SK-N-SH treated with all-trans-retinoic acid at 6 μM for 48 hours (cell line): ENCODE results near the gene MYH9.

Experiments used
- ATAC-seq: fragments of 200-7000 bp; cut with Tn5 transposase; 3 replicates; pipeline ENCODE4 v1.9.1; 2020; ENCODE audit warnings: mild to moderate bottlenecking, moderate library complexity
- ARNTL ChIP-seq: fragments of 450-650 bp; formaldehyde crosslinking; IDR thresholded peaks from 2 replicates; pipeline ENCODE4 v1.5.0; 2020; ENCODE audit warnings: low read depth, mild to moderate bottlenecking, moderate library complexity, borderline replicate concordance
- BACH2 ChIP-seq: fragments of 250-450 bp; sonication (Bioruptor Pico); IDR thresholded peaks from 2 replicates; pipeline ENCODE4 v1.9.0; 2021; ENCODE audit warnings: mild to moderate bottlenecking, borderline replicate concordance
- CREB5 ChIP-seq: fragments of 250-450 bp; sonication (Bioruptor Pico); IDR thresholded peaks from 2 replicates; pipeline ENCODE4 v1.5.1; 2020; ENCODE audit warnings: low read depth, mild to moderate bottlenecking, moderate library complexity
- CSDC2 ChIP-seq: fragments of 250-450 bp; sonication (Bioruptor Pico); IDR thresholded peaks from 2 replicates; pipeline ENCODE4 v1.5.0; 2020; ENCODE audit warnings: mild to moderate bottlenecking, moderate library complexity
- CSRNP3 ChIP-seq: fragments of 250-450 bp; sonication (Bioruptor Pico); IDR thresholded peaks from 2 replicates; pipeline ENCODE4 v1.5.1; 2021; ENCODE audit warnings: mild to moderate bottlenecking, moderate library complexity
- ESRRG ChIP-seq: fragments of 250-450 bp; sonication (Bioruptor Pico); IDR thresholded peaks from 2 replicates; pipeline ENCODE4 v1.6.1; 2021; ENCODE audit warnings: mild to moderate bottlenecking
- GLIS3 ChIP-seq: fragments of 250-450 bp; sonication (Bioruptor Pico); IDR thresholded peaks from 2 replicates; pipeline ENCODE4 v1.5.0; 2020; ENCODE audit warnings: mild to moderate bottlenecking, moderate library complexity
- ISL1 ChIP-seq: fragments of 250-450 bp; sonication (Bioruptor Pico); IDR thresholded peaks from 2 replicates; pipeline ENCODE4 v2.1.2; 2022; ENCODE audit warnings: mild to moderate bottlenecking, moderate library complexity
- OSR1 ChIP-seq: fragments of 250-450 bp; sonication (Bioruptor Pico); IDR thresholded peaks from 2 replicates; pipeline ENCODE4 v1.8.0; 2022; ENCODE audit warnings: moderate library complexity, mild to moderate bottlenecking, inconsistent platforms
- PATZ1 ChIP-seq: fragments of 250-450 bp; sonication (Bioruptor Pico); IDR thresholded peaks from 2 replicates; pipeline ENCODE4 v1.8.0; 2020; ENCODE audit warnings: mild to moderate bottlenecking, moderate library complexity, borderline replicate concordance
- POU6F1 ChIP-seq: fragments of 250-450 bp; sonication (Bioruptor Pico); IDR thresholded peaks from 2 replicates; pipeline ENCODE4 v1.8.0; 2021; ENCODE audit warnings: low read depth, mild to moderate bottlenecking, moderate library complexity, borderline replicate concordance
- PPARA ChIP-seq: fragments of 250-450 bp; sonication (Bioruptor Pico); IDR thresholded peaks from 2 replicates; pipeline ENCODE4 v1.5.0; 2020; ENCODE audit warnings: mild to moderate bottlenecking, borderline replicate concordance
- RARB ChIP-seq: fragments of 250-450 bp; sonication (Bioruptor Pico); IDR thresholded peaks from 2 replicates; pipeline ENCODE4 v1.8.0; 2021; ENCODE audit warnings: mild to moderate bottlenecking, moderate library complexity
- TCF4 ChIP-seq: fragments of 250-450 bp; sonication (Bioruptor Pico); IDR thresholded peaks from 2 replicates; pipeline ENCODE4 v1.8.0; 2021; ENCODE audit warnings: mild to moderate bottlenecking, moderate library complexity, borderline replicate concordance
- TOX ChIP-seq: fragments of 250-450 bp; sonication (Bioruptor Pico); IDR thresholded peaks from 2 replicates; pipeline ENCODE4 v1.8.0; 2021; ENCODE audit warnings: mild to moderate bottlenecking, moderate library complexity, borderline replicate concordance
- TSHZ2 ChIP-seq: fragments of 250-450 bp; sonication (Bioruptor Pico); IDR thresholded peaks from 2 replicates; pipeline ENCODE4 v1.5.0; 2020; ENCODE audit warnings: mild to moderate bottlenecking, moderate library complexity
- ZC3H10 ChIP-seq: fragments of 250-450 bp; sonication (Bioruptor Pico); IDR thresholded peaks from 2 replicates; pipeline ENCODE4 v1.5.1; 2021; ENCODE audit warnings: mild to moderate bottlenecking, moderate library complexity
- ZFP3 ChIP-seq: fragments of 250-450 bp; sonication (Bioruptor Pico); IDR thresholded peaks from 2 replicates; pipeline ENCODE4 v1.5.0; 2020; ENCODE audit warnings: mild to moderate bottlenecking, moderate library complexity
- ZFP30 ChIP-seq: fragments of 450-650 bp; formaldehyde crosslinking; IDR thresholded peaks from 2 replicates; pipeline ENCODE4 v1.5.0; 2022; ENCODE audit warnings: mild to moderate bottlenecking, moderate library complexity
- ZNF565 ChIP-seq: fragments of 450-650 bp; formaldehyde crosslinking; conservative IDR thresholded peaks from 2 replicates; pipeline ENCODE4 v1.5.0; 2020; ENCODE audit warnings: low read depth, mild to moderate bottlenecking, moderate library complexity
- ZNF70 ChIP-seq: fragments of 450-650 bp; formaldehyde crosslinking; IDR thresholded peaks from 2 replicates; pipeline ENCODE4 v1.5.0; 2020; ENCODE audit warnings: mild to moderate bottlenecking, moderate library complexity
- ZNF8 ChIP-seq: fragments of 450-650 bp; formaldehyde crosslinking; IDR thresholded peaks from 2 replicates; pipeline ENCODE4 v1.5.0; 2020; ENCODE audit warnings: mild to moderate bottlenecking, moderate library complexity

The MYH9 gene

GRCh38 chr22:36419912-36420882 is 32.4 kb upstream of the MYH9 start:
- TF ChIP-seq CREB5 (CRISPR knock-in tag) (no peak), TOX (CRISPR knock-in tag) (no peak), PATZ1 (no peak), ZC3H10 (CRISPR knock-in tag) (no peak), GLIS3 (CRISPR knock-in tag) (no peak), OSR1 (no peak), BACH2 (CRISPR knock-in tag) (no peak), ZNF70 (CRISPR knock-in tag) (no peak), ARNTL (CRISPR knock-in tag) (no peak), ZNF565 (CRISPR knock-in tag) (no peak), ZNF8 (no peak), CSDC2 (CRISPR knock-in tag) (no peak), ZFP30 (no peak), ESRRG (CRISPR knock-in tag) (no peak), TCF4 (no peak)
- no peak; the same call in 2 of the 3 replicates for ATAC-seq

- TF ChIP-seq ESRRG (CRISPR knock-in tag) (no peak), CSRNP3 (no peak), CSDC2 (CRISPR knock-in tag) (no peak)
- TF ChIP-seq, all 23 proteins: peak for 0
- no peak; the same call in 2 of the 3 replicates for ATAC-seq
Measured at GRCh38 chr22:36419177-36419911, 31.6 kb upstream of the MYH9 start.

- TF ChIP-seq PPARA (CRISPR knock-in tag) (no peak), POU6F1 (CRISPR knock-in tag) (no peak), ZFP3 (CRISPR knock-in tag) (no peak), CSRNP3 (no peak), RARB (CRISPR knock-in tag) (no peak), ZFP30 (no peak), CSDC2 (CRISPR knock-in tag) (no peak), ZNF70 (CRISPR knock-in tag) (no peak), TSHZ2 (CRISPR knock-in tag) (no peak), GLIS3 (CRISPR knock-in tag) (no peak), ESRRG (CRISPR knock-in tag) (no peak), ZNF565 (CRISPR knock-in tag) (no peak), ISL1 (CRISPR knock-in tag) (no peak), TOX (CRISPR knock-in tag) (no peak), TCF4 (no peak), OSR1 (no peak), ARNTL (CRISPR knock-in tag) (no peak), CREB5 (CRISPR knock-in tag) (no peak), BACH2 (CRISPR knock-in tag) (no peak), ZC3H10 (CRISPR knock-in tag) (no peak)
- ATAC-seq, result no peak
Measured at GRCh38 chr22:36417281-36417686, 29.5 kb upstream of the MYH9 start.
